ENCODE measurements around the gene DHX32.

DHX32 gene

GRCh38 chr10:125836746-125837145, 44.3 kb downstream of the DHX32 start:
- H3K4me3 ChIP-seq (replicated peaks; ENCODE audit: low read depth, low read length) = no peak overlapping the region
- no peak for TF ChIP-seq CTCF (IDR thresholded peaks at IDR 0.05; ENCODE audit: low read depth, low read length, missing control alignments)
- DNase-seq (ENCODE audit: extremely low read depth, low read depth) = no peak

- TF ChIP-seq CTCF (IDR thresholded peaks at IDR 0.05; ENCODE audit: low read depth, low read length, missing control alignments) = no peak
- H3K4me3 ChIP-seq (replicated peaks; ENCODE audit: low read depth, low read length) = no peak overlapping the region
- DNase-seq (ENCODE audit: extremely low read depth, low read depth) = no peak
Observed at GRCh38 chr10:125828311-125828710, 52.8 kb downstream of the DHX32 start.

GRCh38 chr10:125827133-125827532, 54.0 kb downstream of the DHX32 start:
- TF ChIP-seq CTCF (IDR thresholded peaks at IDR 0.05; ENCODE audit: low read depth, low read length, missing control alignments) = no peak
- no peak for DNase-seq (ENCODE audit: extremely low read depth, low read depth)
- H3K4me3 ChIP-seq (replicated peaks; ENCODE audit: low read depth, low read length) = no peak overlapping the region

GRCh38 chr10:125824736-125825135, 56.4 kb downstream of the DHX32 start:
- TF ChIP-seq CTCF (IDR thresholded peaks at IDR 0.05; ENCODE audit: low read depth, low read length, missing control alignments) = no peak
- H3K4me3 ChIP-seq (replicated peaks; ENCODE audit: low read depth, low read length) = peak overlapping the region; percentile 97
- DNase-seq (ENCODE audit: extremely low read depth, low read depth) = peak; percentile 11

- H3K4me3 ChIP-seq (replicated peaks; ENCODE audit: low read depth, low read length) = peak overlapping the region; percentile 97
- TF ChIP-seq CTCF (IDR thresholded peaks at IDR 0.05; ENCODE audit: low read depth, low read length, missing control alignments) = no peak
- DNase-seq (ENCODE audit: extremely low read depth, low read depth) = no peak
Observed at GRCh38 chr10:125823663-125824251, 57.3 kb downstream of the DHX32 start.

GRCh38 chr10:125822878-125823662, 58.0 kb downstream of the DHX32 start, which contains the start of the genes BCCIP and UROS:
Gene BCCIP, plus strand, starts transcription at chr10:125823546. Its CDS starts 12 bp downstream, at chr10:125823558.
Gene UROS, minus strand, starts transcription at chr10:125823258. Its CDS starts 6,759 bp downstream, at chr10:125816499.
- peak; percentile 77 for DNase-seq (ENCODE audit: extremely low read depth, low read depth)
- no peak for TF ChIP-seq CTCF (IDR thresholded peaks at IDR 0.05; ENCODE audit: low read depth, low read length, missing control alignments)
- H3K4me3 ChIP-seq (replicated peaks; ENCODE audit: low read depth, low read length) = peak within 1 kb of the TSS; percentile 97

All from HFF-Myc (cell line).